Measurements from ENCODE around the gene PLA2G4E. TPM values are rescaled to one million over a fixed set of nuclear protein-coding genes. Genes with fewer than 3 reads are reported as not detected.

The PLA2G4E gene
- total RNA-seq, 1 experiment from 2014 or later: not detected

GRCh38 chr15:41993472-41994170 is 27.2 kb downstream of the PLA2G4E start:
- POLR2A ChIA-PET: no interaction called here
- no peak for ATAC-seq
- intact Hi-C loops (cut with micrococcal nuclease; ENCODE audit: unreplicated experiment): no loop called here
- Histone ChIP-seq H3K36me3 (ENCODE audit: control insufficient read depth, insufficient read depth, low read length) (no peaks in the 10 kb centered on the region), H3K4me1 (ENCODE audit: control insufficient read depth, insufficient read depth, low read length) (no peaks in the 10 kb centered on the region; the same call in 1 of the 2 replicates), H3K27me3 (ENCODE audit: control insufficient read depth, insufficient read depth, low read length) (no peaks in the 10 kb centered on the region), H3K4me3 (ENCODE audit: low read depth in 2 of 2, low read length in 2 of 2) (no peak overlapping the region), H3K9me3 (ENCODE audit: control insufficient read depth, insufficient read depth, low read depth, low read length) (no peaks in the 10 kb centered on the region), H3K27ac (ENCODE audit: low read length) (no peak overlapping the region)
- TF ChIP-seq CTCF (IDR thresholded peaks at IDR 0.05) (no peak), TCF7L2 (IDR thresholded peaks at IDR 0.05; ENCODE audit: low read depth, low read length) (no peak), SIN3A (IDR thresholded peaks at IDR 0.05; ENCODE audit: borderline replicate concordance, insufficient read depth, low read depth, low read length) (no peak), POLR2AphosphoS5 (IDR thresholded peaks at IDR 0.05; ENCODE audit: low read depth, low read length) (no peak), REST (IDR thresholded peaks at IDR 0.05; ENCODE audit: insufficient read depth in 1 of 2, low read depth in 2 of 2, low read length in 1 of 2) (no peak)
- CTCF ChIA-PET: interaction anchor here (1.0 kb wide), 1 partner anchor 10 kb away, joined by 3 read pairs; no protein-coding TSS in a partner anchor
- DNase-seq (ENCODE audit: low read depth, low spot score): no peak
- no TSS peak for BruUV-seq (replicated peaks)
- in situ Hi-C loops (cut with HindIII; ENCODE audit: low pct_unique_long_range_greater_than_20kb, low sequenced_read_pairs): no loop called here

- in situ Hi-C loops (cut with HindIII; ENCODE audit: low pct_unique_long_range_greater_than_20kb, low sequenced_read_pairs) (no loop called here), intact Hi-C loops (cut with micrococcal nuclease; ENCODE audit: unreplicated experiment) (no loop called here)
- BruUV-seq (replicated peaks): no TSS peak
- ATAC-seq (no peak), DNase-seq (ENCODE audit: low read depth, low spot score) (no peak)
- Histone ChIP-seq H3K9me3 (ENCODE audit: control insufficient read depth, insufficient read depth, low read depth, low read length) (no peaks in the 10 kb centered on the region), H3K4me1 (ENCODE audit: control insufficient read depth, insufficient read depth, low read length) (no peaks in the 10 kb centered on the region; the same call in 1 of the 2 replicates), H3K27me3 (ENCODE audit: control insufficient read depth, insufficient read depth, low read length) (no peaks in the 10 kb centered on the region), H3K4me3 (ENCODE audit: low read depth in 2 of 2, low read length in 2 of 2) (no peak overlapping the region), H3K27ac (ENCODE audit: low read length) (no peak overlapping the region), H3K36me3 (ENCODE audit: control insufficient read depth, insufficient read depth, low read length) (no peaks in the 10 kb centered on the region)
- ChIA-PET CTCF (interaction anchor here (1.0 kb wide), 1 partner anchor 9 kb away, joined by 3 read pairs; no protein-coding TSS in a partner anchor), POLR2A (no interaction called here)
- TF ChIP-seq SIN3A (IDR thresholded peaks at IDR 0.05; ENCODE audit: borderline replicate concordance, insufficient read depth, low read depth, low read length): no peak
- TF ChIP-seq CTCF (IDR thresholded peaks at IDR 0.05): no peak
- TF ChIP-seq TCF7L2 (IDR thresholded peaks at IDR 0.05; ENCODE audit: low read depth, low read length): no peak
Measured at GRCh38 chr15:41992803-41993190, 28.0 kb downstream of the PLA2G4E start.
